ENCODE results near the gene NTN3. TPM values are rescaled to one million over a fixed set of nuclear protein-coding genes. Genes with fewer than 3 reads are reported as not detected.

NTN3 gene
- total and polyA plus RNA-seq, 2 of the 8 experiments (the other 6 are each of a cell fraction or from before 2014, with no cell fraction given): 0.30 to 0.34 TPM

GRCh38 chr16:2428784-2429033 is 42.4 kb upstream of the NTN3 start (continued):
- no peak for TF ChIP-seq JUND (IDR thresholded peaks at IDR 0.05; ENCODE audit: low read length)
